Endothelial cell of umbilical vein (primary cell): ENCODE data around the gene TSEN54.

ENCODE experiments used
- CTCF ChIP-seq, 2 donors: IDR thresholded peaks; 1 replicate in 1 of 2; 2 replicates in 1 of 2; pipeline ENCODE4 v1.5.1; 2011; ENCODE audit warnings: low read length in 2 of 2, mild to moderate bottlenecking in 2 of 2, moderate library complexity in 2 of 2, control low read depth in 1 of 2, inconsistent platforms in 1 of 2, low read depth in 1 of 2; ENCODE audit not compliant: insufficient read depth in 1 of 2; ENCODE audit errors: extremely low read depth in 1 of 2
- EZH2 ChIP-seq: IDR thresholded peaks from 2 replicates; pipeline ENCODE4 v1.6.1; 2012; ENCODE audit warnings: borderline replicate concordance, low read depth, mild to moderate bottlenecking, moderate library complexity, low read length, inconsistent platforms; ENCODE audit not compliant: severe bottlenecking
- FOS ChIP-seq: IDR thresholded peaks from 2 replicates; pipeline ENCODE4 v1.6.1; 2011; ENCODE audit warnings: mild to moderate bottlenecking, low read length, moderate library complexity, borderline replicate concordance; ENCODE audit not compliant: insufficient read depth
- GATA2 ChIP-seq: IDR thresholded peaks from 2 replicates; pipeline ENCODE4 v1.7.0; 2011; ENCODE audit warnings: low read depth, mild to moderate bottlenecking, moderate library complexity, mixed read lengths, low read length; ENCODE audit not compliant: insufficient read length, insufficient read depth
- JUN ChIP-seq: IDR thresholded peaks from 2 replicates; pipeline ENCODE4 v1.6.1; 2011; ENCODE audit warnings: borderline replicate concordance, low read depth; ENCODE audit not compliant: insufficient read length, insufficient read depth
- MAX ChIP-seq: IDR thresholded peaks from 2 replicates; pipeline ENCODE4 v1.6.1; 2011; ENCODE audit not compliant: insufficient read depth, insufficient read length
- MYC ChIP-seq: IDR thresholded peaks from one replicate; pipeline ENCODE4 v1.6.1; 2011; ENCODE audit warnings: mild to moderate bottlenecking, low read depth, low read length
- POLR2A ChIP-seq: IDR thresholded peaks from 2 replicates; pipeline ENCODE4 v1.6.1; 2012; ENCODE audit warnings: low read depth, mild to moderate bottlenecking, control low read depth, low read length
- POLR2AphosphoS5 ChIP-seq: IDR thresholded peaks from 2 replicates; pipeline ENCODE4 v1.6.1; 2012; ENCODE audit warnings: low read depth, mild to moderate bottlenecking, control low read depth, low read length, moderate library complexity; ENCODE audit not compliant: insufficient read depth

- no peak for TF ChIP-seq EZH2
- TF ChIP-seq POLR2AphosphoS5 = no peak
- no peak for TF ChIP-seq CTCF (IDR thresholded peaks at IDR 0.05; ENCODE audit: extremely low read depth in 1 of 2, insufficient read depth in 1 of 2, low read depth in 1 of 2, low read length in 2 of 2)
- TF ChIP-seq POLR2A = no peak
- no peak for TF ChIP-seq MAX
- no peak for TF ChIP-seq JUN
- TF ChIP-seq FOS = no peak
- TF ChIP-seq MYC = no peak
- no peak for TF ChIP-seq GATA2
Measured at GRCh38 chr17:75505640-75506039, 10.7 kb upstream of the TSEN54 start.
